HCT116 (cell line): ENCODE measurements around the gene CLDN10. TPM values are rescaled to one million over a fixed set of nuclear protein-coding genes. Genes with fewer than 3 reads are reported as not detected.

Source experiments
- ATAC-seq: fragments of 200-7000 bp; cut with Tn5 transposase; 2 replicates; pipeline ENCODE4 v1.9.1; 2020; ENCODE audit warnings: mild to moderate bottlenecking, moderate library complexity
- BruUV-seq: library from RNA; stranded (reverse); fragments of 400-500 nt; replicated peaks from 2 replicates; lab custom pipeline; 2021; lab: Mats Ljungman, UMichigan
- CTCF ChIA-PET: fragments of 300-600 bp; sonication (Branson Sonifier 250); formaldehyde crosslinking; loops from one replicate; lab custom pipeline; 2021; ENCODE audit warnings: antibody characterized with exemption; lab: Charles Lee
- POLR2A ChIA-PET: fragments of 300-600, 350-600 bp; sonication (Branson Sonifier 250); formaldehyde crosslinking; loops from one replicate; lab custom pipeline; 2021; ENCODE audit warnings: antibody characterized with exemption; lab: Charles Lee
- RAD21 ChIA-PET, 2 experiments: fragments of 300-600 bp; sonication (Branson Sonifier 250); formaldehyde crosslinking; loops; one replicate each; lab custom pipeline; 2023; ENCODE audit warnings: low total read pairs in 2 of 2; ENCODE audit not compliant: uncharacterized antibody in 2 of 2, unreplicated experiment in 2 of 2, low non-redundant PET in 1 of 2; lab: Charles Lee
- DNase-seq: peaks from one replicate; pipeline ENCODE4 v3.0.0-alpha.2; 2010; ENCODE audit warnings: low read depth, low spot score
- H2AFZ ChIP-seq: fragments of 200-600 bp; shearing (Covaris generic), sonication (generic); 2 replicates; pipeline ENCODE4 v1.6.1; 2017; ENCODE audit warnings: low read depth, mixed run types, mixed read lengths, antibody characterized with exemption, low read length; ENCODE audit not compliant: poor library complexity, severe bottlenecking
- H3K27ac ChIP-seq: 2 replicates; pipeline ENCODE4 v1.5.1; 2012; ENCODE audit warnings: low read depth, low read length
- H3K27me3 ChIP-seq: fragments of 200-600 bp; sonication (generic); 2 replicates; pipeline ENCODE4 v1.6.1; 2016; ENCODE audit warnings: mixed run types, low read length, mixed read lengths; ENCODE audit not compliant: insufficient read depth
- H3K36me3 ChIP-seq, 2 experiments: fragments of 200-500 bp in 1 of 2; fragments of 200-600 bp in 1 of 2; sonication (Bioruptor generic) in 1 of 2; sonication (generic) in 1 of 2; 2 replicates each; pipeline versions ENCODE4 v1.5.1 to v1.6.1; 2014 to 2016; ENCODE audit warnings: low read length in 2 of 2, inconsistent platforms in 1 of 2, mixed read lengths in 1 of 2, mixed run types in 1 of 2; ENCODE audit not compliant: insufficient read depth in 2 of 2, control insufficient read depth in 1 of 2
- H3K4me1 ChIP-seq, 2 experiments: fragments of 200-600 bp in 1 of 2; sonication (generic) in 1 of 2; 2 replicates each; pipeline versions ENCODE4 v1.5.1 to v1.6.1; 2012 to 2017; ENCODE audit warnings: low read length in 2 of 2, inconsistent platforms in 1 of 2, mild to moderate bottlenecking in 1 of 2, mixed read lengths in 1 of 2, mixed run types in 1 of 2, moderate library complexity in 1 of 2; ENCODE audit not compliant: insufficient read depth in 2 of 2, control insufficient read depth in 1 of 2
- H3K4me2 ChIP-seq: fragments of 200-600 bp; sonication (generic); 2 replicates; pipeline ENCODE4 v1.6.1; 2017; ENCODE audit warnings: mixed run types, low read length, mixed read lengths
- H3K4me3 ChIP-seq, 2 experiments: fragments of 200-600 bp in 1 of 2; sonication (generic) in 1 of 2; replicated peaks in 1 of 2; 2 replicates each; pipeline ENCODE4 v1.5.1; 2011 to 2016; ENCODE audit warnings: low read length in 2 of 2, control low read depth in 1 of 2, low read depth in 1 of 2, mild to moderate bottlenecking in 1 of 2, mixed read lengths in 1 of 2, mixed run types in 1 of 2
- H3K79me2 ChIP-seq: fragments of 200-600 bp; sonication (generic); 2 replicates; pipeline ENCODE4 v1.6.1; 2017; ENCODE audit warnings: mild to moderate bottlenecking, mixed run types, low read length, moderate library complexity, mixed read lengths; ENCODE audit not compliant: insufficient read depth
- H3K9ac ChIP-seq: fragments of 200-600 bp; sonication (generic); 2 replicates; pipeline ENCODE4 v1.6.1; 2016; ENCODE audit warnings: low read length, mixed read lengths
- H3K9me2 ChIP-seq: fragments of 200-600 bp; sonication (generic), shearing (Covaris generic); 2 replicates; pipeline ENCODE4 v1.6.1; 2017; ENCODE audit warnings: mixed run types, mild to moderate bottlenecking, moderate library complexity; ENCODE audit not compliant: insufficient read depth
- H3K9me3 ChIP-seq, 2 experiments: fragments of 200-500 bp in 1 of 2; fragments of 200-600 bp in 1 of 2; sonication (Bioruptor generic) in 1 of 2; sonication (generic) in 1 of 2; 2 replicates each; pipeline ENCODE4 v1.6.1; 2014 to 2017; ENCODE audit warnings: low read length in 2 of 2, mixed read lengths in 2 of 2, inconsistent platforms in 1 of 2, low read depth in 1 of 2, mild to moderate bottlenecking in 1 of 2, mixed run types in 1 of 2, moderate library complexity in 1 of 2; ENCODE audit not compliant: control insufficient read depth in 1 of 2, insufficient read depth in 1 of 2
- H4K20me1 ChIP-seq: fragments of 200-600 bp; sonication (generic), shearing (Covaris generic); 2 replicates; pipeline ENCODE4 v1.6.1; 2017; ENCODE audit warnings: mixed run types, mild to moderate bottlenecking, moderate library complexity; ENCODE audit not compliant: insufficient read depth
- ATF3 ChIP-seq: IDR thresholded peaks from 2 replicates; pipeline ENCODE4 v1.6.1; 2012
- CBX3 ChIP-seq: IDR thresholded peaks from 2 replicates; pipeline ENCODE4 v1.6.1; 2012; ENCODE audit warnings: low read depth
- CEBPB ChIP-seq: IDR thresholded peaks from 2 replicates; pipeline ENCODE4 v1.6.1; 2012; ENCODE audit warnings: low read depth
- CTCF ChIP-seq, 3 experiments: fragments of 200-600 bp in 1 of 3; sonication (generic) in 1 of 3; IDR thresholded peaks in 2 of 3; conservative IDR thresholded peaks in 1 of 3; 2 replicates each; pipeline ENCODE4 v1.5.1; 2012 to 2017; ENCODE audit warnings: low read depth in 2 of 3, low read length in 2 of 3, antibody characterized with exemption in 1 of 3, borderline replicate concordance in 1 of 3, control low read depth in 1 of 3, mild to moderate bottlenecking in 1 of 3, mixed read lengths in 1 of 3, mixed run types in 1 of 3, moderate library complexity in 1 of 3; ENCODE audit not compliant: insufficient read depth in 1 of 3
- ELF1 ChIP-seq: IDR thresholded peaks from 2 replicates; pipeline ENCODE4 v1.6.1; 2012; ENCODE audit warnings: low read depth, borderline replicate concordance
- EZH2 ChIP-seq: fragments of 200-600 bp; sonication (generic); IDR thresholded peaks from 2 replicates; pipeline ENCODE4 v1.6.1; 2017; ENCODE audit warnings: antibody characterized with exemption, mixed run types
- JUND ChIP-seq: IDR thresholded peaks from 2 replicates; pipeline ENCODE4 v1.6.1; 2012
- MAX ChIP-seq: IDR thresholded peaks from 2 replicates; pipeline ENCODE4 v1.6.1; 2012
- POLR2A ChIP-seq: IDR thresholded peaks from 2 replicates; pipeline ENCODE4 v1.7.0; 2011; ENCODE audit warnings: borderline replicate concordance; ENCODE audit not compliant: insufficient read depth, insufficient read length; ENCODE audit errors: extremely low read depth
- POLR2AphosphoS5 ChIP-seq: IDR thresholded peaks from 2 replicates; pipeline ENCODE4 v1.6.1; 2011; ENCODE audit warnings: mild to moderate bottlenecking, low read depth, low read length, moderate library complexity
- REST ChIP-seq: IDR thresholded peaks from 2 replicates; pipeline ENCODE4 v1.6.1; 2012; ENCODE audit warnings: low read depth
- SIN3A ChIP-seq: IDR thresholded peaks from 2 replicates; pipeline ENCODE4 v1.6.1; 2012; ENCODE audit warnings: low read depth
- SP1 ChIP-seq: IDR thresholded peaks from 2 replicates; pipeline ENCODE4 v1.6.1; 2012; ENCODE audit warnings: low read depth
- YY1 ChIP-seq: IDR thresholded peaks from 2 replicates; pipeline ENCODE4 v1.6.1; 2011; ENCODE audit warnings: low read length, low read depth, moderate library complexity, mild to moderate bottlenecking; ENCODE audit not compliant: insufficient replicate concordance; ENCODE audit errors: extremely low read depth
- ZFX ChIP-seq: fragments of 450-650 bp; IDR thresholded peaks from 2 replicates; pipeline ENCODE4 v1.6.1; 2017
- intact Hi-C: fragments of 100-400 bp; cut with micrococcal nuclease; formaldehyde crosslinking; loops from 2 replicates; pipeline ENCODE4 v1.10.0; 2022
- total RNA-seq: library from RNA; stranded (reverse); gene quantifications from one replicate; pipeline ENCODE4 v1.2.1, GENCODE V29; 2021; ENCODE audit not compliant: unreplicated experiment

Gene CLDN10
- total RNA-seq, 1 experiment from 2014 or later = not detected

- H3K27ac ChIP-seq = no peak overlapping the region
- ATAC-seq (no peak), DNase-seq (no peak)
- TF ChIP-seq MAX (no peak), SIN3A (no peak), POLR2A (no peak), ELF1 (no peak), YY1 (no peak), ZFX (no peak), CBX3 (no peak), JUND (no peak), POLR2AphosphoS5 (no peak), ATF3 (no peak)
- BruUV-seq = no TSS peak
- H3K27me3 ChIP-seq = no peaks in the 10 kb centered on the region
- no peak overlapping the region for H3K4me2 ChIP-seq
- no peaks in the 10 kb centered on the region for H3K79me2 ChIP-seq
- H3K9me3 ChIP-seq = no peaks in the 10 kb centered on the region
- H3K9me2 ChIP-seq = no peaks in the 10 kb centered on the region
- intact Hi-C loops = no loop called here
- no peaks in the 10 kb centered on the region for H4K20me1 ChIP-seq
- ChIA-PET POLR2A (no interaction called here), CTCF (no interaction called here), RAD21 (no interaction called here)
- no peak overlapping the region for H3K4me3 ChIP-seq
- H3K4me1 ChIP-seq = no peaks in the 10 kb centered on the region
- H3K9ac ChIP-seq = no peak overlapping the region
- no peaks in the 10 kb centered on the region for H3K36me3 ChIP-seq
- no peak overlapping the region for H2AFZ ChIP-seq
Observed at GRCh38 chr13:95573221-95573620, 20.7 kb downstream of the CLDN10 start.

- no peak overlapping the region for H3K9ac ChIP-seq
- no TSS peak for BruUV-seq
- no peaks in the 10 kb centered on the region for H3K27me3 ChIP-seq
- no peak overlapping the region for H3K4me3 ChIP-seq
- H2AFZ ChIP-seq = no peak overlapping the region
- H3K4me1 ChIP-seq = no peaks in the 10 kb centered on the region
- H3K9me3 ChIP-seq = no peaks in the 10 kb centered on the region
- ChIA-PET RAD21 (no interaction called here), CTCF (no interaction called here), POLR2A (no interaction called here)
- intact Hi-C loops = no loop called here
- DNase-seq (no peak), ATAC-seq (no peak)
- H3K4me2 ChIP-seq = no peak overlapping the region
- no peaks in the 10 kb centered on the region for H3K9me2 ChIP-seq
- H3K36me3 ChIP-seq = no peaks in the 10 kb centered on the region
- no peaks in the 10 kb centered on the region for H4K20me1 ChIP-seq
- H3K79me2 ChIP-seq = no peaks in the 10 kb centered on the region
- no peak overlapping the region for H3K27ac ChIP-seq
- no peak for TF ChIP-seq CBX3
- TF ChIP-seq EZH2 = no peak
- TF ChIP-seq SP1 = no peak
- no peak for TF ChIP-seq REST
- TF ChIP-seq CEBPB = no peak
- no peak for TF ChIP-seq CTCF (IDR thresholded peaks at IDR 0.05 in 2 of 3, conservative IDR thresholded peaks at IDR 0.05 in 1 of 3; ENCODE audit: borderline replicate concordance in 1 of 3, insufficient read depth in 1 of 3, low read depth in 2 of 3, low read length in 2 of 3)
- no peak for TF ChIP-seq ELF1
- no peak for TF ChIP-seq POLR2AphosphoS5
- no peak for TF ChIP-seq ATF3
- TF ChIP-seq YY1 = no peak
- TF ChIP-seq POLR2A = no peak
Observed at GRCh38 chr13:95579303-95579702, 26.8 kb downstream of the CLDN10 start.
